ENCODE data around the gene KIF26B.

DNA sequence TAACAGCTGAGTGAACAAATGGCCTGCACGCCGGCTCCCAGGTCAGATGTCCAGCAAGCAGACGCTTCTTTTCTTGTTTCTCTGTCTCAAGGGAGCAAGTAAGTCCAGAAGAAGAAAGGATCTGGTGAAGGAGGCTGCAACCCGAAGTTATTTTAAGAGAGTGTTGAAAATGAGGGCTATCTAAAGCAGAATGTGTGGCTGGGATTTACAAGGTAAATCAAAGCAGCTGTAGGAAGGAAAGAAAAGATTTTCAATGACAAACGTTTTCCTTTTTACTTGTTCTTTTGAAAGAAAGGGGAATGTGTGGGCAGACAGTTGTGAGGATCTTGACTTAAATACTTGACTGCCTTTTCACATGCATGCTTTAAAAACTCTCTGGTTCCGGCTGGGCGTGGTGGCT is 311.5 kb downstream of the KIF26B start:
- TF ChIP-seq POLR2AphosphoS5 (IDR thresholded peaks at IDR 0.05; ENCODE audit: low read depth, low read length), result no peak
- TF ChIP-seq POLR2A (IDR thresholded peaks at IDR 0.05; ENCODE audit: low read depth, low read length), result no peak
- no peak for TF ChIP-seq TAF1 (IDR thresholded peaks at IDR 0.05; ENCODE audit: low read depth, low read length)
